K562 (cell line): ENCODE measurements around the gene TEX47. TPM values are rescaled to one million over a fixed set of nuclear protein-coding genes. Genes with fewer than 3 reads are reported as not detected.

Experiments used
- ATAC-seq: fragments of 200-7000 bp; cut with Tn5 transposase; 3 replicates; pipeline ENCODE4 v1.9.1; 2020; ENCODE audit warnings: moderate library complexity
- BruUV-seq: library from RNA; stranded (reverse); fragments of 400-500 nt; replicated peaks from 2 replicates; lab custom pipeline; 2021; lab: Mats Ljungman, UMichigan
- CTCF ChIA-PET: fragments of 300-600 bp; formaldehyde crosslinking; extraction: SDS; loops from one replicate; lab custom pipeline; 2021; ENCODE audit warnings: low intra/inter-chr PET ratio; lab: Yijun Ruan, JAX
- POLR2A ChIA-PET: fragments of 300-600, 350-650 bp; sonication (Branson Sonifier 250); formaldehyde crosslinking; extraction: SDS; loops from one replicate; lab custom pipeline; 2021; ENCODE audit warnings: antibody characterized with exemption, inconsistent platforms; lab: Yijun Ruan, JAX
- DNase-seq, 4 experiments: peaks; one replicate each; pipeline versions ENCODE4 v3.0.0 to v3.0.0-alpha.2; 2011 to 2018; ENCODE audit warnings: low spot score in 3 of 4, mixed read lengths in 3 of 4; ENCODE audit errors: extremely low read depth in 1 of 4
- FAIRE-seq: peaks from 2 replicates; lab custom pipeline; 2011; peaks lifted over from hg19 to GRCh38; lab: Jason Lieb, UNC
- H2AFZ ChIP-seq: 2 replicates; pipeline ENCODE4 v1.6.0; 2011; ENCODE audit warnings: low read depth, low read length, control low read depth, inconsistent platforms
- H3K27ac ChIP-seq: fragments of 200-600 bp; 3 replicates; pipeline ENCODE4 v1.8.0; 2011; ENCODE audit warnings: low read depth, mild to moderate bottlenecking, control low read depth, inconsistent platforms, low read length, moderate library complexity, mixed read lengths; ENCODE audit errors: extremely low read depth
- H3K27me3 ChIP-seq, 2 experiments: fragments of 300-600 bp in 1 of 2; 2 replicates in 1 of 2; 3 replicates in 1 of 2; pipeline versions ENCODE4 v1.6.0 to v1.8.0; 2011; ENCODE audit warnings: inconsistent platforms in 2 of 2, low read length in 2 of 2, mild to moderate bottlenecking in 1 of 2, mixed read lengths in 1 of 2, moderate library complexity in 1 of 2; ENCODE audit not compliant: control insufficient read depth in 2 of 2, insufficient read depth in 2 of 2
- H3K36me3 ChIP-seq: fragments of 300-600 bp; 3 replicates; pipeline ENCODE4 v1.8.0; 2011; ENCODE audit warnings: mild to moderate bottlenecking, low read length, inconsistent platforms; ENCODE audit not compliant: control insufficient read depth, insufficient read depth
- H3K4me1 ChIP-seq, 2 experiments: fragments of 200-600 bp in 1 of 2; replicated peaks in 1 of 2; 2 replicates in 1 of 2; 3 replicates in 1 of 2; pipeline versions ENCODE4 v1.5.1 to v1.8.0; 2011; ENCODE audit warnings: inconsistent platforms in 2 of 2, low read length in 2 of 2, mild to moderate bottlenecking in 1 of 2, mixed read lengths in 1 of 2, moderate library complexity in 1 of 2; ENCODE audit not compliant: control insufficient read depth in 2 of 2, insufficient read depth in 2 of 2
- H3K4me2 ChIP-seq: 2 replicates; pipeline ENCODE4 v1.6.1; 2011; ENCODE audit warnings: low read length, control low read depth, inconsistent platforms, mixed read lengths; ENCODE audit not compliant: insufficient read depth
- H3K4me3 ChIP-seq: fragments of 200-600 bp; sonication (generic), shearing (Covaris generic); 2 replicates; pipeline ENCODE4 v1.5.1; 2016; ENCODE audit warnings: control low read depth, inconsistent platforms
- H3K79me2 ChIP-seq: fragments of 200-600 bp; 3 replicates; pipeline ENCODE4 v1.8.0; 2011; ENCODE audit warnings: low read length, inconsistent platforms; ENCODE audit not compliant: control insufficient read depth, insufficient read depth
- H3K9ac ChIP-seq, 2 experiments: 2 replicates each; pipeline versions ENCODE4 v1.6.0 to v1.6.1; 2011; ENCODE audit warnings: low read depth in 2 of 2, low read length in 2 of 2, control low read depth in 1 of 2, inconsistent platforms in 1 of 2, mild to moderate bottlenecking in 1 of 2, mixed read lengths in 1 of 2; ENCODE audit not compliant: insufficient read depth in 1 of 2
- H3K9me1 ChIP-seq: one replicate; pipeline ENCODE4 v1.6.0; 2011; ENCODE audit warnings: inconsistent platforms, mild to moderate bottlenecking, low read length, moderate library complexity; ENCODE audit not compliant: control insufficient read depth, insufficient read depth
- H3K9me3 ChIP-seq: replicated peaks from 2 replicates; pipeline ENCODE4 v1.5.1; 2011; ENCODE audit warnings: low read depth, low read length, inconsistent platforms; ENCODE audit not compliant: control insufficient read depth, insufficient read depth
- H4K20me1 ChIP-seq: replicated peaks from 2 replicates; pipeline ENCODE4 v1.6.1; 2011; ENCODE audit warnings: low read length, inconsistent platforms, mixed read lengths; ENCODE audit not compliant: control insufficient read depth, insufficient read depth
- E2F4 ChIP-seq: sonication (generic); formaldehyde crosslinking; IDR thresholded peaks from 2 replicates; pipeline ENCODE4 v1.8.0; 2022; ENCODE audit warnings: mild to moderate bottlenecking, low read depth, missing genetic modification reagents
- KLF10 ChIP-seq: fragments of 250-450 bp; sonication (Bioruptor Pico); IDR thresholded peaks from 2 replicates; pipeline ENCODE4 v1.6.1; 2021; ENCODE audit warnings: matching md5 sums
- NCOA4 ChIP-seq: fragments of 450-650 bp; IDR thresholded peaks from 2 replicates; pipeline ENCODE4 v1.6.1; 2018; ENCODE audit warnings: mild to moderate bottlenecking; ENCODE audit not compliant: partially characterized antibody
- TAF1 ChIP-seq: IDR thresholded peaks from 2 replicates; pipeline ENCODE4 v1.6.1; 2011; ENCODE audit warnings: mild to moderate bottlenecking, low read length, moderate library complexity; ENCODE audit not compliant: insufficient read depth, control insufficient read depth, severe bottlenecking; ENCODE audit errors: extremely low read depth
- ZNF197 ChIP-seq: fragments of 200-800 bp; sonication (Bioruptor generic); IDR thresholded peaks from 2 replicates; pipeline ENCODE4 v1.6.1; 2016; ENCODE audit warnings: low read depth, missing genetic modification characterization, missing compliant biosample characterization
- ZNF766 ChIP-seq: fragments of 200-800 bp; sonication (Bioruptor generic); conservative IDR thresholded peaks from 2 replicates; pipeline ENCODE4 v1.6.1; 2016; ENCODE audit warnings: missing genetic modification characterization, missing compliant biosample characterization
- WGBS: fragments of 100-300 bp; shearing (Covaris generic); methylation state at CpG from one replicate; pipeline ENCODE4 v1.1.6; 2016; ENCODE audit warnings: low coverage, mixed read lengths; ENCODE audit not compliant: insufficient coverage; ENCODE audit errors: missing lambda C conversion rate; 5-methylcytosine and 5-hydroxymethylcytosine counted together
- in situ Hi-C: fragments of 300-500 bp; cut with MboI; formaldehyde crosslinking; loops from 4 replicates; pipeline ENCODE4 v1.15.0; 2018; ENCODE audit warnings: inconsistent platforms, mixed read lengths
- intact Hi-C: fragments of 100-400 bp; cut with micrococcal nuclease; formaldehyde crosslinking; loops from 2 replicates; pipeline ENCODE4 v1.14.2; 2022
- polyA plus RNA-seq, 8 experiments: library from polyadenylated mRNA; depleted of rRNA in 4 of 8; stranded (reverse) in 5 of 8; unstranded in 3 of 8; fragments of >200 nt; fragmentation: Nextera tagmentation in 2 of 8; fragmentation: Illumina TruSeq in 1 of 8; extraction: Ambion mirVana in 2 of 8; extraction: Trizol in 1 of 8; gene quantifications; 2 replicates each; pipeline versions ENCODE4 v1.2.1 to v1.2.3, GENCODE V29; 2011 to 2014; ENCODE audit warnings: inconsistent platforms in 1 of 8, missing spikeins in 1 of 8
- total RNA-seq, 7 experiments: library from RNA; depleted of rRNA in 6 of 7; stranded (reverse); fragments of >200 nt in 6 of 7; fragmentation: Illumina TruSeq in 2 of 7; extraction: Trizol in 2 of 7; gene quantifications; 2 replicates each; pipeline versions ENCODE4 v1.2.1 to v1.2.3, GENCODE V29; 2011 to 2021; ENCODE audit warnings: low replicate concordance in 1 of 7
- TF ChIP-seq, protein P1 (sequence below): sonication (generic); IDR thresholded peaks from 2 replicates; pipeline ENCODE4 v1.6.1; 2016
- TF ChIP-seq, protein P2 (sequence below): fragments of 250-450 bp; sonication (Bioruptor Pico); IDR thresholded peaks from 2 replicates; pipeline ENCODE4 v1.9.0; 2021; ENCODE audit warnings: mild to moderate bottlenecking, inconsistent platforms

Gene TEX47
- total and polyA plus RNA-seq, 9 of the 15 experiments (the other 6 are each of a cell fraction or from before 2014, with no cell fraction given), result not detected

DNA sequence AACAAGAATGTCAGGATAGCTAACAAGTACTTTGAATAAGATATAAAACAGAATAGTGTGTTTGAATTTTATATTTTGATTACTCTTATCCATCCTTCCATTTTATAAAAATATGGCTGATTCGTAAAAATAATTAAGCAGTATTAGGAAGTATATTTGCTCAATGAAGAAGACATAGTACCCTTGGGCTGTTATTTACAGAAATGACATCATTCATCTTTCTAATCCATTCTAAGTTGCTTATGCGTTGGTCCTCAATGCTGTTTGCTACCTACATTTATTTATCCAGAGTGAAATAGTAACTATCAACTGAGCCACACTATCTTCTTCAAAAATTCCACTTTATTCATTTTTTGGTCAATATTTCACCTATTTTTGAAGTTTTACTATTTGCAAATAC lies 38.2 kb downstream of the TEX47 start:
- no TSS peak for BruUV-seq
- TF ChIP-seq, protein P1, sequence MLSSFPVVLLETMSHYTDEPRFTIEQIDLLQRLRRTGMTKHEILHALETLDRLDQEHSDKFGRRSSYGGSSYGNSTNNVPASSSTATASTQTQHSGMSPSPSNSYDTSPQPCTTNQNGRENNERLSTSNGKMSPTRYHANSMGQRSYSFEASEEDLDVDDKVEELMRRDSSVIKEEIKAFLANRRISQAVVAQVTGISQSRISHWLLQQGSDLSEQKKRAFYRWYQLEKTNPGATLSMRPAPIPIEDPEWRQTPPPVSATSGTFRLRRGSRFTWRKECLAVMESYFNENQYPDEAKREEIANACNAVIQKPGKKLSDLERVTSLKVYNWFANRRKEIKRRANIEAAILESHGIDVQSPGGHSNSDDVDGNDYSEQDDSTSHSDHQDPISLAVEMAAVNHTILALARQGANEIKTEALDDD, result no peak
- TF ChIP-seq KLF10 (no peak), E2F4 (no peak), TAF1 (no peak), ZNF766 (no peak), ZNF197 (CRISPR knock-in tag) (0 out of 2 replicates have a peak, but pooled peaks have one; percentile 19), NCOA4 (no peak)
- TF ChIP-seq, protein P2, sequence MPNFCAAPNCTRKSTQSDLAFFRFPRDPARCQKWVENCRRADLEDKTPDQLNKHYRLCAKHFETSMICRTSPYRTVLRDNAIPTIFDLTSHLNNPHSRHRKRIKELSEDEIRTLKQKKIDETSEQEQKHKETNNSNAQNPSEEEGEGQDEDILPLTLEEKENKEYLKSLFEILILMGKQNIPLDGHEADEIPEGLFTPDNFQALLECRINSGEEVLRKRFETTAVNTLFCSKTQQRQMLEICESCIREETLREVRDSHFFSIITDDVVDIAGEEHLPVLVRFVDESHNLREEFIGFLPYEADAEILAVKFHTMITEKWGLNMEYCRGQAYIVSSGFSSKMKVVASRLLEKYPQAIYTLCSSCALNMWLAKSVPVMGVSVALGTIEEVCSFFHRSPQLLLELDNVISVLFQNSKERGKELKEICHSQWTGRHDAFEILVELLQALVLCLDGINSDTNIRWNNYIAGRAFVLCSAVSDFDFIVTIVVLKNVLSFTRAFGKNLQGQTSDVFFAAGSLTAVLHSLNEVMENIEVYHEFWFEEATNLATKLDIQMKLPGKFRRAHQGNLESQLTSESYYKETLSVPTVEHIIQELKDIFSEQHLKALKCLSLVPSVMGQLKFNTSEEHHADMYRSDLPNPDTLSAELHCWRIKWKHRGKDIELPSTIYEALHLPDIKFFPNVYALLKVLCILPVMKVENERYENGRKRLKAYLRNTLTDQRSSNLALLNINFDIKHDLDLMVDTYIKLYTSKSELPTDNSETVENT, result no peak
- TF ChIP-seq, all 486 proteins: peak for 1
- Histone ChIP-seq H3K27me3 (no peaks in the 10 kb centered on the region), H3K36me3 (no peaks in the 10 kb centered on the region), H4K20me1 (no peaks in the 10 kb centered on the region), H3K27ac (no peak overlapping the region), H3K9ac (no peak overlapping the region), H3K9me1 (no peaks in the 10 kb centered on the region), H3K79me2 (no peaks in the 10 kb centered on the region), H3K9me3 (no peaks in the 10 kb centered on the region), H3K4me2 (no peak overlapping the region), H3K4me3 (no peak overlapping the region), H2AFZ (no peak overlapping the region), H3K4me1 (peaks cover 3 to 12% of the 10 kb centered on the region in 2 experiments; a peak in 4 of 5 replicates)
- ChIA-PET CTCF (no interaction called here), POLR2A (no interaction called here)
- FAIRE-seq (no peak), ATAC-seq (no peak), DNase-seq (no peak)
- intact Hi-C loops (no loop called here), in situ Hi-C loops (no loop called here)
- WGBS, result 23% methylated on average over 2 of the region's 2 CpGs
